ENCODE results near the gene FLOT1.
A peak's percentile ranks its signal among the peaks of the same experiment; 100 is the strongest.
"Not testable (repeated sequence)": the region's sequence is repeated elsewhere in the genome, so short reads cannot be mapped to it uniquely, and the experiment has no call there.

FLOT1 gene

DNA sequence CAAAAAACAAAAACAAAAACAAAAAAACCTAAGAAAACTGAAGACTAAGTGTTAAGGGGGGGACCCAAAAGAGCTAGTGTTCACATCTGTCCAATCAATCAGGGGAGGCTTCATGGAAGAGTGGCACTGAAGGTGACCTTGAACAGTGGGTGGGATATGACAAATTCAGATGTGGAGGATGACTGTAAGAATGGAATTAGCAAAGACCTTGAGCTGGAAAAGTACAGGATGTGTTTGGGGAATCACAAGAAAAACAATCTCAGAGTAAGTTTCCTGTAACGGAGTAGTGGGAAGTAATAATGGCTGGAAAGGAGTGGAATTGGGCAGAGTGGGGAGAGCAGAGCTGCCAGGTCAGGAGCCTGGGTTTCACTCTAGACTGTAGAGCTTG, 4.8 kb upstream of the FLOT1 start:
- DNase-seq (ENCODE audit: low read depth in 2 of 2), result no peak

GRCh38 chr6:30744054-30744805, 1.7 kb upstream of the FLOT1 start, which contains the start of gene IER3:
TSS of gene IER3 (minus strand) at chr6:30744547. CDS start at chr6:30744518, 29 bp downstream.
- DNase-seq (ENCODE audit: low read depth in 2 of 2), result peak; percentile 52 to 62

GRCh38 chr6:30743099-30744053, 889 bp upstream of the FLOT1 start:
- DNase-seq (ENCODE audit: low read depth in 2 of 2), result no peak

GRCh38 chr6:30741789-30742315, 635 bp downstream of the FLOT1 start:
- no peak for DNase-seq (ENCODE audit: low read depth in 2 of 2)

- no peak for DNase-seq (ENCODE audit: low read depth in 2 of 2)
Observed at GRCh38 chr6:30741063-30741779, 1.3 kb downstream of the FLOT1 start.

- no peak for DNase-seq (ENCODE audit: low read depth in 2 of 2)
Observed at GRCh38 chr6:30740540-30740870, 2.0 kb downstream of the FLOT1 start.

DNA sequence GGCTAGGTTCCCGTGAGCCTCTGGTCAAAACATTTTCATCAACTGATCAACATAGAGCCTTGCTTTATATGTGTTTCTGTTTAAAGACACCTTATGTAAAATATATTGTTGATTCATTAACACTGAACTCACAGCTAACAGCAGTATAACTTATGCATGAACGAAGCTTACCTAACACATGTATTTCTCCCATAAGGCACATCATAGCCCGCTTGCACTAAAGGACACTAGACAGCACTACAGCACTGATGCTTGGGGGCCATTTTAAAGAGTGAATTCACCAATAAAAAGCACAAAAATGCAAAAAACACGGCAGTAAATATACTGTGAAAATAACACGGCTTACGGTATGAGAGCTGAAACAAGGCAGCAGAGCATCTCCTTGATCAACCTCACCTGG, 4.0 kb downstream of the FLOT1 start:
- DNase-seq (ENCODE audit: low read depth in 2 of 2), result no peak

GRCh38 chr6:30735668-30736314, 6.7 kb downstream of the FLOT1 start:
- no peak for DNase-seq (ENCODE audit: low read depth in 2 of 2)

- DNase-seq (ENCODE audit: low read depth in 2 of 2), result no peak
Observed at GRCh38 chr6:30732237-30732943, 10.1 kb downstream of the FLOT1 start.

- peak; percentile 60 to 72 for DNase-seq (ENCODE audit: low read depth in 2 of 2)
Observed at GRCh38 chr6:30730601-30731435, 11.7 kb downstream of the FLOT1 start.

DNA sequence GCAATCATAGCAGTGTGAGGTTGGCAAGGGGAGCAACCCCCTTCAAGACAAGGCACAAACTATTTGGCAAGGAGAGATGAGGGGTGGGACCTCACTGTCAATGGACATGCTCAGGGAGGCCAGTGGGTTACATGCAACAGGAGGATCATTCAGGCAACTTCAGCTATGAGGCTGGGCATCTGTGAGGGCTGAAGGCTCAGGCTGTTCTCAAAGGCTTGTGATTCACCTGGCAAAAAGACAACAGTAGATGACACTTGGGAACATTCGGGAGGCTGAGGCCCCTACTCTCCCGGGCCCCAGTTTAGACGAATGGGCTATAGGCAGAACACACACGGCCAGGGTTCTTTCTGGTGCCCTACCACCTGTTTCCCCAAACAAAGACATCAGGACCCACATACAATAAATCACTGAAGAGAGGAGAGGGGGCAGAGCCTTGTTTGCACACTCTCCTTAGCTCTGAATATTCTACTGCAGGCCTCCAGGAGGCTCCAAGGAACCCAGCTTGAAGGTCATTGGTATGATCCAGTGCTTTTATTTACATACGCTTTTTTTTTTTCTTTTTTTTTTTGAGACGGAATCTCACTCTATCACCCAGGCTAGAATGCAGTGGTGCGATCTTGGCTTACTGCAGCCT, 14.4 kb downstream of the FLOT1 start:
- DNase-seq (ENCODE audit: low read depth in 2 of 2), result no peak

DNA sequence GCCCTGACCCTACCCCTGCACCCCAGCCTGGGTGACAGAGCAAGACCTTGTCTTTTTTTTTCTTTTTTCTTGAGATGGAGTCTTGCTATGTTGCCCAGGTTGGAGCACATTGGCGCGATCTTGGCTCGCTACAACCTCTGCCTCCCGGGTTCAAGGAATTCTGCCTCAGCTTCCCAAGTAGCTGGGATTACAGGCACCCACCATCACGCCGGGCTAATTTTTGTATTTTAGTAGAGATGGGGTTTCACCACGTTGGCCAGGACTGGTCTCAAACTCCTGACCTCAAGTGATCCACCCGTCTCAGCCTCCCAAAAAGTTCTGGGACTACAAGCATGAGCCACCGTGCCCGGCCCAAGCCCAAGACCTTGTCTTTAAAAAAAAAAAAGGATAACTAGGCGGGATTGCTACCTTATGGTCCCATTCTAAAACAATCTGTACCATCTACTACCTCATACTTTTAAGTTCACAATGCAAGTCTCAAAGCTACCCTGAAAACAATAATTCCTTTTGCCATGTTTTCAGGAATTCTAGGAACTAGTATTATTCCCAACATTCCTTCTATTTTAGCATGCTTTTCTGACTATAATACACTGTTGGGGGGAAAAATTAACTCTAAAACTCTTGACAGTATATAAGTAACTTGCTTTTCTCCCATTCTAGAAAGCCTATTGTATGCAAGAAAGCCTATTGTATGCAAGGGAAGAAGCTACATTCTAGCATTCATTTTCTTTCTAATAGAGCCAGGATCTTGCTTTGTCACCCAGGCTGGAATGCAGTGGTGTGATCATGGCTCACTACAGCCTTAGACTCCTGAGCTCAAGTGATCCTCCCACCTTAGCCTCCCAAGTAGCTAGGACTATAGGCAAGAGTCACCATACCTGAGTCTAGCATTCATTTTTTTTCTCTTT, 15.7 kb downstream of the FLOT1 start:
- DNase-seq (ENCODE audit: low read depth in 2 of 2), result no peak

GRCh38 chr6:30725713-30726505, 16.6 kb downstream of the FLOT1 start:
- DNase-seq (ENCODE audit: low read depth in 2 of 2), result no peak

- DNase-seq (ENCODE audit: low read depth in 2 of 2), result no peak
Observed at GRCh38 chr6:30724906-30725667, 17.4 kb downstream of the FLOT1 start.

- DNase-seq (ENCODE audit: low read depth in 2 of 2), result not testable (repeated sequence)
Observed at GRCh38 chr6:30723843-30724741, 18.4 kb downstream of the FLOT1 start.
